Naive thymus-derived CD8-positive, alpha-beta T cell (primary cell): ENCODE measurements around the gene IGFL2. TPM values are rescaled to one million over a fixed set of nuclear protein-coding genes. Genes with fewer than 3 reads are reported as not detected.
"Not testable (repeated sequence)": the region's sequence is repeated elsewhere in the genome, so short reads cannot be mapped to it uniquely, and the experiment has no call there.

ENCODE experiments used
- ATAC-seq, 2 donors: fragments of 150-1000 bp; cut with Tn5 transposase in 1 of 2; sonication (Bioruptor Pico), chemical (Tn5 transposase) in 1 of 2; 1 replicate in 1 of 2; 2 replicates in 1 of 2; pipeline ENCODE4 v1.10.0; 2021; ENCODE audit warnings: mild to moderate bottlenecking in 2 of 2, moderate library complexity in 2 of 2
- POLR2A ChIA-PET: fragments of 350-600 bp; sonication (Branson Sonifier 250); formaldehyde crosslinking; loops from one replicate; lab custom pipeline; 2021; ENCODE audit warnings: antibody characterized with exemption; lab: Charles Lee
- DNase-seq, 10 donors: peaks; one replicate each; pipeline versions ENCODE4 v3.0.0 to v3.0.0-alpha.2; 2020 to 2022
- H3K27ac Mint-ChIP-seq, 10 donors: one replicate each; pipeline ENCODE4 v1.8.0; 2020 to 2022; ENCODE audit warnings: mild to moderate bottlenecking in 10 of 10, mixed read lengths in 10 of 10, moderate library complexity in 4 of 10, inconsistent platforms in 1 of 10
- H3K27me3 Mint-ChIP-seq, 5 donors: one replicate each; pipeline ENCODE4 v1.8.0; 2021 to 2022; ENCODE audit warnings: mixed read lengths in 5 of 5
- H3K36me3 Mint-ChIP-seq, 3 donors: one replicate each; pipeline ENCODE4 v1.8.0; 2020 to 2022; ENCODE audit warnings: mixed read lengths in 3 of 3, mild to moderate bottlenecking in 2 of 3, inconsistent platforms in 1 of 3
- H3K4me1 Mint-ChIP-seq, 4 donors: one replicate each; pipeline ENCODE4 v1.8.0; 2021 to 2022; ENCODE audit warnings: mixed read lengths in 4 of 4
- H3K4me3 Mint-ChIP-seq, 10 donors: one replicate each; pipeline ENCODE4 v1.8.0; 2020 to 2022; ENCODE audit warnings: mild to moderate bottlenecking in 10 of 10, mixed read lengths in 10 of 10, moderate library complexity in 6 of 10, inconsistent platforms in 1 of 10
- H3K9me3 Mint-ChIP-seq, 9 donors: one replicate each; pipeline ENCODE4 v1.8.0; 2020 to 2022; ENCODE audit warnings: mixed read lengths in 9 of 9, mild to moderate bottlenecking in 3 of 9, inconsistent platforms in 1 of 9, moderate library complexity in 1 of 9
- polyA plus RNA-seq, 3 donors: library from polyadenylated mRNA; unstranded; fragments of 300-500 nt; fragmentation: Illumina TruSeq; gene quantifications; one replicate each; pipeline ENCODE4 v1.2.3, GENCODE V29; 2021
- total RNA-seq, 8 experiments: library from RNA in 2 of 8; stranded (reverse) in 2 of 8; gene quantifications; one replicate each; pipeline ENCODE4 v1.2.3 and lab custom pipeline; 2021 to 2026

The IGFL2 gene
- total and polyA plus RNA-seq, 5 experiments from 2014 or later, result not detected

- ATAC-seq (no peak), DNase-seq (no peak)
- Mint-ChIP-seq H3K9me3 (no peaks in the 10 kb centered on the region), H3K36me3 (no peaks in the 10 kb centered on the region), H3K27ac (no peak overlapping the region), H3K4me3 (no peak overlapping the region), H3K27me3 (peaks cover 19 to 78% (median 45%) of the 10 kb centered on the region in 5 donors), H3K4me1 (no peaks in the 10 kb centered on the region)
- POLR2A ChIA-PET, result no interaction called here
These were observed 2.6 kb downstream of the IGFL2 start for GRCh38 chr19:46150606-46151005.

DNA sequence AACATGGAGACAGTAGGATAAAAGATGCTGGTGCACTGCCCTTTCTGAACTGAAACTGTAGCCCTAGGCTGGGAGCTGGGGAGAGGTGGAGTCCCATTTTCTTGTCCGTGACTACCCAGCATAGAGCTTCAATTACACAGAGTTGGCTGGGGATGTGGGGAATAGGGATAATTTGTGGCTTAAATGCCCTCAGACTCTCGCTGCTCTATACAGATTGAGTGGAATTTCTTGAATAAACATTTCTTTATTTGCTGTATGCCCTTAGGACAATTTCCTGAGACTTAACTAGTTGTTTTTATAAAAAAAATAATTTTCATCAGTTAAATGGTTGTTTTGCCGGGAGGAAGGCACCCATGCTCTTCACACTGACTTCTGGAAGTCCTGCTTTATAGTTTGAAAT, 7.2 kb downstream of the IGFL2 start:
- no peak for ATAC-seq
- POLR2A ChIA-PET, result no interaction called here
- peaks cover 16 to 75% (median 32%) of the 10 kb centered on the region in 5 donors for H3K27me3 Mint-ChIP-seq
- DNase-seq, result no peak
- no peak overlapping the region for H3K27ac Mint-ChIP-seq
- H3K9me3 Mint-ChIP-seq, result peaks cover 0 to 1% (median 0%) of the 10 kb centered on the region in 9 donors
- H3K4me1 Mint-ChIP-seq, result no peaks in the 10 kb centered on the region
- no peak overlapping the region for H3K4me3 Mint-ChIP-seq
- no peaks in the 10 kb centered on the region for H3K36me3 Mint-ChIP-seq

DNA sequence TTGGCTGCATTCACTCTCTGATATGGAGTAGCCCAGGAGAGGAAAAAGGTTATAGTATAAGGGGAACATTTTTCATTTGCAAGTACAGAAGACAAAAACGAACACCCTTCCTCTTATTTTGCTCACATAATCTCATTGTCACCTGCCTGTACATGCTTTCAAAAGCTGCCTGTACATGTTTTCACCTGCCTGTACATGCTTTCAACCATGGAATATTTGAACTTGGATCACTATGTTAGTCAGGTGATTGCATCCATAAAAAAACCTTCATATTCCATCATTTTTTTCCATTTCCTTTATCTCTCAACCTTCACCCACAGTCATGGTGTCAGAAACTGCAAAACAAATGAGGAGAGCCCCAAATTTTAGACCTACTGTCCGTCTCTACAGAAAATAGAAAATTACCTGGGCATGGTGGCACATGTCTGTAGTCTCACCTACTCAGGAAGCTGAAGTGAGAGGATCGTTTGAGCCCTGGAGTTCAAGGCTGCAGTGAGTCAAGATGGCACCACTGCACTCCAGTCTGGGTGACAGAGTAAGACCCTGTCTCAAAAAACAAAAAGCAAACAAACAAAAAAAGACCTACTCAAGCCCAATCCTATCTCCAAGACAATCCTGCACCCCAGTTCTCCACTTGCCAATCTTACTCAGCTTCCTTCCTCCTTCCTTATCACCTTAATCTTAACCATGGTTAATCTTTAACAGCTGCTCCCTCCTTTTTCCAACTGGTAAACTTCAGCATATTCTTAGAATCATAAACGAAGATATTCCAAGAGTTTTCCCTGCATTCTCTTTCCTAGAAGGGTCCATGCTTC, 11.6 kb downstream of the IGFL2 start:
- Mint-ChIP-seq H3K4me3 (no peak overlapping the region), H3K27ac (no peak overlapping the region), H3K27me3 (peaks cover 18 to 71% (median 33%) of the 10 kb centered on the region in 5 donors), H3K36me3 (peaks cover 0 to 19% (median 0%) of the 10 kb centered on the region in 3 donors), H3K4me1 (no peaks in the 10 kb centered on the region), H3K9me3 (peaks cover 6 to 32% (median 20%) of the 10 kb centered on the region in 9 donors)
- no peak for DNase-seq
- ATAC-seq, result no peak
- POLR2A ChIA-PET, result no interaction called here

DNA sequence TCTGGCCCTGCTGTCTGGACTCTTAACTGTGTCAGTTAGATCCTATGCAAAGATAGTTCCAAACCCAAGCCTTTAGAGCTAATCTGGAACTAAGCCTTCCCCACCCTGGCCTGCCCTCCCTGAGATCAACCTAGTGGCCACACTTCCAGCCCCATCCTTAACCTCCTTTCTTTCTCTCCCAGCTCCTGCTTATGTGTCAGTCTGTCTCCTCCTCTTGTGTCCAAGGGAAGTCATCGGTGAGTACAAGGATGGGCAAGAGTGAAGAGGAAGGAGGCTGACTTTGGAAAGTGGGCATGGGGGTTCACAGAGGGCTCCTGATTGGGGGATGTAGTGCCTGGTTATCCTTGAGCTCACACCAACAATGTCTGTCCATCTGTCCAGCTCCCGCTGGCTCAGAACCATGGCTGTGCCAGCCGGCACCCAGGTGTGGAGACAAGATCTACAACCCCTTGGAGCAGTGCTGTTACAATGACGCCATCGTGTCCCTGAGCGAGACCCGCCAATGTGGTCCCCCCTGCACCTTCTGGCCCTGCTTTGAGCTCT, 12.3 kb downstream of the IGFL2 start:
- Mint-ChIP-seq H3K4me3 (no peak overlapping the region), H3K27me3 (peaks cover 20 to 71% (median 37%) of the 10 kb centered on the region in 5 donors), H3K27ac (no peak overlapping the region), H3K4me1 (no peaks in the 10 kb centered on the region), H3K9me3 (peaks cover 6 to 32% (median 20%) of the 10 kb centered on the region in 9 donors), H3K36me3 (peaks cover 0 to 19% (median 0%) of the 10 kb centered on the region in 3 donors)
- no peak for ATAC-seq
- POLR2A ChIA-PET, result no interaction called here
- DNase-seq, result no peak

DNA sequence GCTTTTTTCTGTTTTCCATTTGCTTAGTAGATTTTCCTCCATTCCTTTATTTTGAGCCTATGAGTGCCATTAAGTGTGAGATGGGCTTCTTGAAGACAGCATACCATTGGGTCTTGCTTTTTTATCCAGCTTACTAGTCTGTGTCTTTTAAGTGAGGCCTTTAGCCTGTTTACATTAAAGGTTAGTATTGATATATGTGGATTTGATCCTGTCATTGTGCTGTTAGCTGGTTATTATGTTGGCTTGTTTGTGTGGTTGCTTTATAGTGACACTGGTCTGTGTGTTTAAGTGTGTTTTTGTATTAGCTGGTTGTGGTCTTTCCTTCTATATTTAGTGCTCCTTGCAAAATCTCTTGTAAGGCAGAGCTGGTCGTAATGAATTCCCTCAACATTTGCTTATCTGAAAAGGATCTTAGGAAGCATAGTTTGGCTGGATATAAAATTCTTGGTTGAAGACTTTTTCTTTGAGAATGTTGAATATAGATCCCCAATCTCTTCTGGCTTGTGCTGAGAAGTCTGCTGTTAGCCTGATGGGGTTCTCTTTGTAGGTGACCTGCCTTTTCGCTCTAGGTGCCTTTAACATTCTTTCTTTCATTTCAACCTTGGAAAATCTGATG, 13.7 kb downstream of the IGFL2 start:
- peaks cover 21 to 73% (median 39%) of the 10 kb centered on the region in 5 donors for H3K27me3 Mint-ChIP-seq
- H3K36me3 Mint-ChIP-seq, result peaks cover 0 to 19% (median 0%) of the 10 kb centered on the region in 3 donors
- POLR2A ChIA-PET, ATAC-seq, H3K4me3 Mint-ChIP-seq, H3K27ac Mint-ChIP-seq, H3K4me1 Mint-ChIP-seq, DNase-seq: not testable (repeated sequence)
- H3K9me3 Mint-ChIP-seq, result peaks cover 6 to 32% (median 20%) of the 10 kb centered on the region in 9 donors

DNA sequence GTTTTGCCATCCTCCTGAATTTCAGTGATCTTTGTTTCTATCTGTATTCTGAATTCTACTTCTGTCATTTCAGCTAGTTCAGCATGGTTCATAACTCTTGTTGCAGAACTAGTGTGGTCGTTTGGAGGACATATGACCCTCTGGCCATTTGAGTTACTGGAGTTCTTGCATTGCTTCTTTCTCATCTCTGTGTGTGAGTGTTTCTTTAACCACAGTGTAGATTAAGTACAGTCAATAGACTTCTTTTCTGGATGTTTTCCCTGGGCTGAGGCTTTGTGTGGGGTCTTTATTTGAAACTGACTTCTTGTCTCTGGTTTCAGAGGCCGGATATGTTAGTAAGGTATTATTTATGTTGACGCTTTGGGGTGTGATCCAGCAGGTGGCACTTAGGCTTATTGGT, 14.7 kb downstream of the IGFL2 start:
- Mint-ChIP-seq H3K36me3 (peaks cover 0 to 19% (median 0%) of the 10 kb centered on the region in 3 donors), H3K4me3 (no peak overlapping the region), H3K9me3 (peaks cover 6 to 32% (median 20%) of the 10 kb centered on the region in 9 donors), H3K27ac (peak overlapping the region in 1 of 10 donors; percentile 29), H3K27me3 (peaks cover 22 to 79% (median 40%) of the 10 kb centered on the region in 5 donors), H3K4me1 (no peaks in the 10 kb centered on the region)
- POLR2A ChIA-PET, result no interaction called here
- DNase-seq (no peak), ATAC-seq (no peak)

DNA sequence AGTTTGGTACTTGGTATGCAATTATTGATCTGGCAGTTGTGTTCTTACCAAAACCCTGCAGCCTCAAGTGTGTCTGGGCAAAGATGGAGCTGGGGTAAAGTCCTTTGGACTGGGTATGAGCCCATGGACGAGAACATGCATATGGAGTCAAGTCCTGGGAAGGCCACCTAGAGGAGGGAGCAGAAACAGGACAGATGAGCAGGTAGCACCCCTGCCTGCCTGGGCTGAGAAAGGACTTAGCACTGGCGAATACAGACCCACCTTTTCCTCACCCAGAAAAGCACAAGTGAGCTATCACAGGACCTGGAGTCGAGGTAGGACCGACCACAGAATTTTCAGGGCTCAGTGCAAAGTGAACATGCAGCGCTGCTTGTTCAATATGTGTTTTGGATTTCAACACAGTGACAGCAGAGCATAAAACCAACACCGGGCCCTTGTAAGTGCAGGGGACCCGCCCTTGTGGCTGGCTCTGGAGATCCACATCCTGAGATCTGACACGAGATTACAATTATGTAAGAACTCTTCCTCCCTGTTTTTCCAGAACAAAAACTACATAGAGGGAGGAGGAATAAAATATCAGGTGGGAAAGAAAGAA, 25.9 kb downstream of the IGFL2 start:
- Mint-ChIP-seq H3K4me1 (peaks cover 0 to 2% (median under 1%) of the 10 kb centered on the region in 4 donors), H3K9me3 (peaks cover 0 to 31% (median 14%) of the 10 kb centered on the region in 9 donors), H3K36me3 (peaks cover 0 to 17% (median 1%) of the 10 kb centered on the region in 3 donors), H3K4me3 (no peak overlapping the region), H3K27ac (no peak overlapping the region), H3K27me3 (peaks cover 19 to 91% (median 45%) of the 10 kb centered on the region in 5 donors)
- POLR2A ChIA-PET, result interaction anchor here (0.6 kb wide), 1 partner anchor 75 kb away, joined by 3 read pairs; no protein-coding TSS in a partner anchor
- ATAC-seq (no peak), DNase-seq (no peak)

DNA sequence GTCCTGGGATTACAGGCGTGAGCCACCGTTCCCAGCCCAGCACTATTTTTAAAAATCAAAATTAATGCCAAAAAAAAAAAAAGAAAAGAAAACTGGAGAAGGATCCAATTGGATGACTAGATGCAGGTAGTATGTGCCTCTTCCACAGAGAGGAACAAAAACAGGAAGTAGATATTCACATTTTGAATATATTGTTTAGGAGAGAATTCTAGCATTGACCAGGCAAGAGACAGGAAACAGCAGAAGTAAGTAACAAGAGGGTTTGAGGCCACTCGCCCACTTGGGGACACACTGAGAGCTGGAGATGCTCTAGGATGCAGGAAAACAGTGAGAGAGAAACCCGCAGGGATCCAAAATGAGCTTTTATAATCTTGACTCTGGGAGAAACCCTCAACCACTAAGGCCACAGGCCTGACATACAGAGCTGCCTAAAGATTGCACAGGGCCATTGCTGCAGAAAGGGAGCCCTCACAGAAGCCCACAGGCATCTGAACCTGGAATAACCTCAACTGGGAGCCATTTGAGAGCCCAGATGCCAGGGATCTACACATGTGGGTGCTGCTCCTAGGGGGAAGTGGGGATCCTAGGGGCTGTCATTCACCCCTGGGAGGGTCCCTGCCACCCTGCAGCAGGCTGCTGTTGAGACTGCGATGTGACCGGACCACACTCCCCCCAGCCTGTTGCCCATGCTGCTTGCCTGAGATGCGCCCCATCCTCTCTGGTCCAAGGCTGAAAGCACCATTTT, 28.2 kb downstream of the IGFL2 start:
- Mint-ChIP-seq H3K27me3 (peaks cover 10 to 74% (median 40%) of the 10 kb centered on the region in 5 donors), H3K36me3 (peaks cover 0 to 6% (median 0%) of the 10 kb centered on the region in 3 donors)

GRCh38 chr19:46179076-46179759, 31.2 kb downstream of the IGFL2 start:
- ATAC-seq (no peak), DNase-seq (no peak)
- Mint-ChIP-seq H3K4me3 (no peak overlapping the region), H3K36me3 (no peaks in the 10 kb centered on the region), H3K9me3 (no peaks in the 10 kb centered on the region), H3K27ac (peak overlapping the region in 1 of 10 donors; percentile 26), H3K27me3 (peaks cover 6 to 64% (median 35%) of the 10 kb centered on the region in 5 donors), H3K4me1 (peaks cover 0 to 5% (median 2%) of the 10 kb centered on the region in 4 donors)
- POLR2A ChIA-PET, result no interaction called here

More for the DNA sequence above, 28.2 kb downstream of the IGFL2 start:
- no peak for DNase-seq
- Mint-ChIP-seq H3K4me1 (peaks cover 0 to 2% (median 1%) of the 10 kb centered on the region in 4 donors), H3K27ac (no peak overlapping the region), H3K9me3 (peaks cover 0 to 8% (median 4%) of the 10 kb centered on the region in 9 donors), H3K4me3 (no peak overlapping the region)
- ATAC-seq, result no peak
- POLR2A ChIA-PET, result no interaction called here

DNA sequence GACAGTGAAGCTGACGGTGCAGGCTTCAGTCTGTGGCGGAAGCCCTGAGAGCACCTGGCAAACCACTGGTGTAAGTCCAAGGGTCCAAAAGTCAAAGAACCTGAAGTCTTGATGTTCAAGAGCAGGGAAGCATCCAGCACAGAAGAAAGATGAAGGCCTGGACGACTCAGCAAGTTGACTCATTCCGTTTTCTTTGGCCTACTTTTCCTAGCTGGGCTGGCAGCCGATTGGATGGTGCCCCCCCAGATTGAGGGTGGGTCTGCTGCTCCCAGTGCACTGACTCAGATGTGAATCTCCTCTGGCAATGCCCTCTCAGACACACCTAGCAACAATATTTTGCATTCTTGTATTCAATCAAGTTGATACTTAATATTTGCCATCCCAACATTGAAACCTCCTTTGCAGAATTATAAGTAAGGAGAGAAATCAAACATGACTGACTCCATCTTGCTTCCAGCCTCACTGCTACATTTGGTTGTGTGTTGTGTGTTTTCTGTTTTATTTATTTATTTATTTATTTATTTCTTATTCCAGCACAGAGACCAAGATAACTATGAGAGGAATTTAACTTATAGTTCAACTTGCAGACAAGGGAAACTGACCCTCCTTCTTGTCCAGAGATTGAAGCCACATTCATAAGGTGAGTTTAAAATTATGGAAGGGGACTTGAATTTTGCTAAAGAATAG, 32.8 kb downstream of the IGFL2 start:
- H3K4me3 Mint-ChIP-seq, result no peak overlapping the region
- H3K4me1 Mint-ChIP-seq, result peaks cover 0 to 13% (median 4%) of the 10 kb centered on the region in 4 donors
- POLR2A ChIA-PET, result no interaction called here
- no peak overlapping the region for H3K27ac Mint-ChIP-seq
- no peaks in the 10 kb centered on the region for H3K36me3 Mint-ChIP-seq
- H3K9me3 Mint-ChIP-seq, result no peaks in the 10 kb centered on the region
- H3K27me3 Mint-ChIP-seq, result peaks cover 4 to 70% (median 33%) of the 10 kb centered on the region in 5 donors
- ATAC-seq (no peak), DNase-seq (no peak)

DNA sequence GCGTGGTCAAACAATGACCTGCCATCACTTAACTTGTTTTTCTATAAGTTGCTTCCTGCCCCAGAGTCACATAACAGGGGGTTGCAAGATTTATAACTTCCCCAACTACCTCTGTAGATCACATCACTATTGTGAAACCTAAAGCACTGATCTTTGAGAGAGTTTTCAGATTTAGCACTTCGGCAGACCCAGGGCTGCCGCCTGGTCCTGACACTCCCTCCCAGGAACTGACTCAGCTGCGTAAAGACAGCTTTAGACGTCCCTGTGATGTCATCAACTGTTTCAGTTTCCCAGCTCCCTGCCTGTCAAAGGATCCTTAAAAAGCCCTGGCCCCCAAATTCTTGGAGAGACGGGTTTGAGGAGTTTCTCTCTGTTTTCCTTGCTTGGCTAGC, 33.3 kb downstream of the IGFL2 start:
- Mint-ChIP-seq H3K36me3 (no peaks in the 10 kb centered on the region), H3K27ac (no peak overlapping the region), H3K4me1 (peaks cover 0 to 13% (median 4%) of the 10 kb centered on the region in 4 donors), H3K9me3 (no peaks in the 10 kb centered on the region), H3K27me3 (peaks cover 2 to 65% (median 32%) of the 10 kb centered on the region in 5 donors), H3K4me3 (no peak overlapping the region)
- ATAC-seq, result no peak
- no peak for DNase-seq
- POLR2A ChIA-PET, result no interaction called here
